WI38 (cell line): ENCODE measurements around the gene C19orf81.

Experiments used
- H3K4me3 ChIP-seq: 2 replicates; pipeline ENCODE4 v1.5.1; 2011; ENCODE audit warnings: low read depth, mild to moderate bottlenecking, control low read depth, low read length
- CTCF ChIP-seq: IDR thresholded peaks from 2 replicates; pipeline ENCODE4 v1.5.1; 2012; ENCODE audit warnings: low read depth, mild to moderate bottlenecking, control low read depth, low read length

The C19orf81 gene

GRCh38 chr19:50657712-50658440 is 8.6 kb downstream of the C19orf81 start:
- TF ChIP-seq CTCF, result no peak
- peak overlapping the region; percentile 27 for H3K4me3 ChIP-seq

GRCh38 chr19:50658441-50659317 is 9.4 kb downstream of the C19orf81 start:
- no peak for TF ChIP-seq CTCF
- peak overlapping the region; percentile 27 for H3K4me3 ChIP-seq

- TF ChIP-seq CTCF, result no peak
- no peak overlapping the region for H3K4me3 ChIP-seq
These were observed 10.3 kb downstream of the C19orf81 start for GRCh38 chr19:50659318-50660087.

GRCh38 chr19:50660088-50660366 is 10.8 kb downstream of the C19orf81 start:
- H3K4me3 ChIP-seq, result no peak overlapping the region
- no peak for TF ChIP-seq CTCF

GRCh38 chr19:50661023-50661422 is 11.8 kb downstream of the C19orf81 start:
- H3K4me3 ChIP-seq, result no peak overlapping the region
- no peak for TF ChIP-seq CTCF

GRCh38 chr19:50661766-50662650 is 12.8 kb downstream of the C19orf81 start:
- H3K4me3 ChIP-seq, result no peak overlapping the region
- TF ChIP-seq CTCF, result no peak
